HepG2 (cell line): ENCODE measurements around the gene SLC25A11. TPM values are rescaled to one million over a fixed set of nuclear protein-coding genes. Genes with fewer than 3 reads are reported as not detected.

ENCODE experiments used
- BATF2 ChIP-seq: sonication (generic); formaldehyde crosslinking; IDR thresholded peaks from 2 replicates; pipeline ENCODE4 v1.8.0; 2022; ENCODE audit warnings: mild to moderate bottlenecking, missing genetic modification reagents, moderate library complexity
- CBX2 ChIP-seq, 2 experiments: fragments of 200-600 bp in 1 of 2; sonication (generic); formaldehyde crosslinking in 1 of 2; IDR thresholded peaks; 2 replicates each; pipeline versions ENCODE4 v1.7.0 to v1.8.1; 2018 to 2022; ENCODE audit warnings: low read depth in 2 of 2, low read length in 1 of 2, mild to moderate bottlenecking in 1 of 2, missing genetic modification reagents in 1 of 2
- CSRNP1 ChIP-seq: sonication (generic); formaldehyde crosslinking; IDR thresholded peaks from 2 replicates; pipeline ENCODE4 v1.8.1; 2023; ENCODE audit warnings: mild to moderate bottlenecking, missing genetic modification reagents
- EP300 ChIP-seq, 3 experiments: sonication (generic) in 1 of 3; formaldehyde crosslinking in 1 of 3; IDR thresholded peaks; 2 replicates each; pipeline versions ENCODE4 v1.5.1 to v1.6.1; 2011 to 2020; ENCODE audit warnings: low read depth in 2 of 3, low read length in 2 of 3, borderline replicate concordance in 1 of 3, improper control_type of control experiment in 1 of 3, mild to moderate bottlenecking in 1 of 3, missing genetic modification reagents in 1 of 3, moderate library complexity in 1 of 3
- FLYWCH1 ChIP-seq: sonication (generic); formaldehyde crosslinking; IDR thresholded peaks from 2 replicates; pipeline ENCODE4 v1.8.1; 2023; ENCODE audit warnings: mild to moderate bottlenecking, missing genetic modification reagents
- FOSL1 ChIP-seq: sonication (generic); formaldehyde crosslinking; IDR thresholded peaks from 2 replicates; pipeline ENCODE4 v1.9.0; 2021; ENCODE audit warnings: missing genetic modification reagents, borderline replicate concordance
- FOXA3 ChIP-seq: IDR thresholded peaks from 2 replicates; pipeline ENCODE4 v1.6.1; 2016; ENCODE audit warnings: missing genetic modification reagents, missing compliant biosample characterization
- GPBP1L1 ChIP-seq: sonication (generic); formaldehyde crosslinking; IDR thresholded peaks from 2 replicates; pipeline ENCODE4 v1.5.0; 2020; ENCODE audit warnings: mild to moderate bottlenecking, missing genetic modification reagents
- HCFC1 ChIP-seq: fragments of 150-350 bp; IDR thresholded peaks from 2 replicates; pipeline ENCODE4 v1.6.1; 2014; ENCODE audit warnings: low read depth, low read length
- HNF1B ChIP-seq: sonication (generic); formaldehyde crosslinking; IDR thresholded peaks from 2 replicates; pipeline ENCODE4 v1.5.1; 2020; ENCODE audit warnings: mild to moderate bottlenecking, moderate library complexity, missing genetic modification reagents
- PBX2 ChIP-seq: IDR thresholded peaks from 2 replicates; pipeline ENCODE4 v1.6.1; 2016; ENCODE audit warnings: control low read depth
- RFXAP ChIP-seq: sonication (generic); formaldehyde crosslinking; IDR thresholded peaks from 2 replicates; pipeline ENCODE4 v1.4.0; 2020; ENCODE audit warnings: missing genetic modification reagents, borderline replicate concordance
- SALL1 ChIP-seq: sonication (generic); formaldehyde crosslinking; IDR thresholded peaks from 2 replicates; pipeline ENCODE4 v1.8.0; 2022; ENCODE audit warnings: mild to moderate bottlenecking, missing genetic modification reagents
- STAG1 ChIP-seq: sonication (generic); formaldehyde crosslinking; IDR thresholded peaks from 2 replicates; pipeline ENCODE4 v1.4.0; 2020; ENCODE audit warnings: missing genetic modification reagents
- TEAD3 ChIP-seq: optimal IDR thresholded peaks from 2 replicates; pipeline ENCODE3; 2016; ENCODE audit warnings: borderline replicate concordance
- THAP7 ChIP-seq: sonication (generic); formaldehyde crosslinking; IDR thresholded peaks from 2 replicates; pipeline ENCODE4 v1.8.1; 2023; ENCODE audit warnings: mild to moderate bottlenecking, missing genetic modification reagents
- THAP8 ChIP-seq: sonication (generic); formaldehyde crosslinking; IDR thresholded peaks from 2 replicates; pipeline ENCODE4 v1.5.1; 2020; ENCODE audit warnings: missing genetic modification reagents, mild to moderate bottlenecking, borderline replicate concordance
- TP53 ChIP-seq: sonication (generic); formaldehyde crosslinking; conservative IDR thresholded peaks from 2 replicates; pipeline ENCODE4 v1.4.0; 2020; ENCODE audit warnings: missing genetic modification reagents
- ZBTB3 ChIP-seq: sonication (generic); formaldehyde crosslinking; IDR thresholded peaks from 2 replicates; pipeline ENCODE4 v1.4.0; 2020; ENCODE audit warnings: low read depth, mild to moderate bottlenecking, moderate library complexity, missing genetic modification reagents, borderline replicate concordance
- ZNF143 ChIP-seq: sonication (generic); formaldehyde crosslinking; IDR thresholded peaks from 2 replicates; pipeline ENCODE4 v1.4.0; 2020; ENCODE audit warnings: missing genetic modification reagents
- ZNF777 ChIP-seq: sonication (generic); formaldehyde crosslinking; IDR thresholded peaks from 2 replicates; pipeline ENCODE4 v1.4.0; 2020; ENCODE audit warnings: missing genetic modification reagents
- polyA plus RNA-seq, 8 experiments: library from polyadenylated mRNA; depleted of rRNA in 3 of 8; stranded (reverse) in 7 of 8; unstranded in 1 of 8; fragments of >200 nt; fragmentation: Illumina TruSeq in 4 of 8; extraction: Trizol in 4 of 8; gene quantifications; 2 replicates each; pipeline versions ENCODE4 v1.2.1 to v1.2.3, GENCODE V29; 2011 to 2016; ENCODE audit warnings: low read depth in 4 of 8, missing spikeins in 1 of 8, mixed read lengths in 1 of 8; ENCODE audit not compliant: insufficient read depth in 1 of 8
- total RNA-seq, 5 experiments: library from RNA; depleted of rRNA; stranded (reverse); fragments of >200 nt; fragmentation: Illumina TruSeq; extraction: Trizol; gene quantifications; 2 replicates each; pipeline ENCODE4 v1.2.3, GENCODE V29; 2016; ENCODE audit warnings: low read depth in 1 of 5

SLC25A11 gene
- total and polyA plus RNA-seq, 2 of the 13 experiments (the other 11 are each of a cell fraction or from before 2014, with no cell fraction given): 35.4 to 47.2 TPM

- TF ChIP-seq FOSL1 (CRISPR knock-in tag) (no peak), ZNF143 (CRISPR knock-in tag) (0 out of 2 replicates have a peak, but pooled peaks have one; percentile 34), SALL1 (CRISPR knock-in tag) (peak; percentile 83), TP53 (CRISPR knock-in tag) (no peak), PBX2 (CRISPR knock-in tag) (no peak), RFXAP (CRISPR knock-in tag) (0 out of 2 replicates have a peak, but pooled peaks have one; percentile 37), THAP7 (CRISPR knock-in tag) (no peak), TEAD3 (CRISPR knock-in tag) (peak; percentile 83), GPBP1L1 (CRISPR knock-in tag) (no peak), FOXA3 (CRISPR knock-in tag) (peak; percentile 37; the same call in 1 of the 2 replicates), BATF2 (CRISPR knock-in tag) (0 out of 2 replicates have a peak, but pooled peaks have one; percentile 25), CBX2 (IDR thresholded peaks at IDR 0.05; ENCODE audit: low read depth, low read length) (no peak), CBX2 (CRISPR knock-in tag; IDR thresholded peaks at IDR 0.05; ENCODE audit: low read depth) (no peak), EP300 (IDR thresholded peaks at IDR 0.05; ENCODE audit: low read depth in 2 of 2, low read length in 2 of 2) (peak in 1 of 2 experiments; percentile 5; a peak in 1 of 4 replicates), EP300 (CRISPR knock-in tag; IDR thresholded peaks at IDR 0.05; ENCODE audit: borderline replicate concordance) (peak; percentile 18; the same call in 1 of the 2 replicates), CSRNP1 (no peak), HCFC1 (no peak), ZNF777 (CRISPR knock-in tag) (no peak; the same call in 1 of the 2 replicates), STAG1 (no peak; the same call in 1 of the 2 replicates), ZBTB3 (CRISPR knock-in tag) (no peak), HNF1B (no peak), FLYWCH1 (no peak), THAP8 (no peak)
Measured at GRCh38 chr17:4908301-4908700, 31.5 kb downstream of the SLC25A11 start (continued).
